B cell (primary cell): Measurements from ENCODE around the gene LAIR1. TPM values are rescaled to one million over a fixed set of nuclear protein-coding genes. Genes with fewer than 3 reads are reported as not detected.
"Not testable (repeated sequence)": the region's sequence is repeated elsewhere in the genome, so short reads cannot be mapped to it uniquely, and the experiment has no call there.

Experiments
- ATAC-seq: fragments of 200-7000 bp; cut with Tn5 transposase; one replicate; pipeline ENCODE4 v1.10.0; 2021; ENCODE audit warnings: low read depth, mild to moderate bottlenecking, moderate number of reproducible peaks, moderate library complexity
- CTCF ChIA-PET: fragments of 350-600 bp; sonication (Branson Sonifier 250); formaldehyde crosslinking; loops from one replicate; lab custom pipeline; 2021; ENCODE audit warnings: antibody characterized with exemption, inconsistent platforms; lab: Charles Lee
- POLR2A ChIA-PET: fragments of 350-600 bp; sonication (Branson Sonifier 250); formaldehyde crosslinking; loops from one replicate; lab custom pipeline; 2021; ENCODE audit warnings: antibody characterized with exemption; lab: Charles Lee
- DNase-seq: peaks from one replicate; pipeline ENCODE4 v3.0.0; 2013
- H2AFZ ChIP-seq: 2 replicates; pipeline ENCODE4 v1.6.1; 2012; ENCODE audit warnings: mild to moderate bottlenecking, low read depth, low read length; ENCODE audit not compliant: insufficient read depth, poor library complexity, severe bottlenecking
- H3K27ac ChIP-seq, 2 donors: 1 replicate in 1 of 2; 2 replicates in 1 of 2; pipeline ENCODE4 v1.5.1; 2012 to 2013; ENCODE audit warnings: low read length in 2 of 2, mild to moderate bottlenecking in 2 of 2, moderate library complexity in 1 of 2
- H3K27me3 ChIP-seq, 4 experiments: fragments of 200-600 bp in 1 of 4; sonication (generic) in 1 of 4; replicated peaks in 1 of 4; 1 replicate in 2 of 4; 2 replicates in 2 of 4; pipeline versions ENCODE4 v1.6.1 to v1.7.0; 2013 to 2016; ENCODE audit warnings: low read length in 3 of 4, mild to moderate bottlenecking in 2 of 4, mixed read lengths in 1 of 4, moderate library complexity in 1 of 4; ENCODE audit not compliant: insufficient read depth in 4 of 4, control insufficient read depth in 3 of 4; ENCODE audit errors: control extremely low read depth in 1 of 4
- H3K36me3 ChIP-seq, 2 experiments: replicated peaks in 1 of 2; 1 replicate in 1 of 2; 2 replicates in 1 of 2; pipeline versions ENCODE4 v1.6.1 to v1.7.1; 2013; ENCODE audit warnings: low read length in 1 of 2; ENCODE audit not compliant: insufficient read depth in 2 of 2, control insufficient read depth in 1 of 2; ENCODE audit errors: control extremely low read depth in 1 of 2, extremely low read depth in 1 of 2
- H3K4me1 ChIP-seq, 2 donors: fragments of 200-600 bp in 1 of 2; sonication (generic) in 1 of 2; 1 replicate in 1 of 2; 2 replicates in 1 of 2; pipeline versions ENCODE4 v1.5.1 to v1.6.1; 2013 to 2017; ENCODE audit warnings: low read length in 2 of 2; ENCODE audit not compliant: control insufficient read depth in 2 of 2, insufficient read depth in 2 of 2
- H3K4me2 ChIP-seq: replicated peaks from 2 replicates; pipeline ENCODE3; 2012; ENCODE audit warnings: mild to moderate bottlenecking, low read depth, low read length; ENCODE audit not compliant: poor library complexity, severe bottlenecking
- H3K4me3 ChIP-seq, 5 experiments: fragments of 200-600 bp in 1 of 5; sonication (generic) in 1 of 5; 1 replicate in 3 of 5; 2 replicates in 2 of 5; pipeline versions ENCODE4 v1.5.1 to v1.7.0; 2011 to 2016; ENCODE audit warnings: low read length in 4 of 5, mild to moderate bottlenecking in 4 of 5, low read depth in 2 of 5, control low read depth in 1 of 5, moderate library complexity in 1 of 5; ENCODE audit not compliant: insufficient read depth in 1 of 5; ENCODE audit errors: control extremely low read depth in 1 of 5, extremely low read depth in 1 of 5
- H3K79me2 ChIP-seq: fragments of 200-600 bp; sonication (generic); one replicate; pipeline ENCODE4 v1.6.0; 2016; ENCODE audit warnings: low read length; ENCODE audit not compliant: control insufficient read depth, insufficient read depth
- H3K9ac ChIP-seq: fragments of 200-600 bp; sonication (generic); 2 replicates; pipeline ENCODE4 v1.6.1; 2017; ENCODE audit warnings: mild to moderate bottlenecking, low read length, moderate library complexity
- H3K9me3 ChIP-seq, 3 donors: one replicate each; pipeline versions ENCODE4 v1.6.1 to v1.7.1; 2013; ENCODE audit warnings: low read length in 2 of 3; ENCODE audit not compliant: control insufficient read depth in 2 of 3, insufficient read depth in 1 of 3; ENCODE audit errors: control extremely low read depth in 1 of 3
- H4K20me1 ChIP-seq: 2 replicates; pipeline ENCODE4 v1.6.0; 2012; ENCODE audit warnings: mild to moderate bottlenecking, low read length; ENCODE audit not compliant: insufficient read depth, control insufficient read depth, poor library complexity, severe bottlenecking
- H3K27ac Mint-ChIP-seq: one replicate; pipeline ENCODE4 v1.8.0; 2021; ENCODE audit warnings: mixed read lengths
- H3K27me3 Mint-ChIP-seq: one replicate; pipeline ENCODE4 v1.8.0; 2021; ENCODE audit warnings: mixed read lengths
- H3K4me1 Mint-ChIP-seq: one replicate; pipeline ENCODE4 v1.8.0; 2021; ENCODE audit warnings: mixed read lengths
- H3K4me3 Mint-ChIP-seq: one replicate; pipeline ENCODE4 v1.8.0; 2021; ENCODE audit warnings: mixed read lengths
- H3K9me3 Mint-ChIP-seq: one replicate; pipeline ENCODE4 v1.8.0; 2022; ENCODE audit warnings: mixed read lengths; ENCODE audit not compliant: insufficient read depth
- EZH2 ChIP-seq: IDR thresholded peaks from 2 replicates; pipeline ENCODE4 v1.6.1; 2012; ENCODE audit warnings: borderline replicate concordance, low read depth, mild to moderate bottlenecking, moderate library complexity, low read length; ENCODE audit not compliant: insufficient read depth, poor library complexity, severe bottlenecking
- WGBS: methylation state at CpG from one replicate; pipeline ENCODE4 v1.1.5; 2013; ENCODE audit warnings: missing lambda C conversion rate; ENCODE audit not compliant: insufficient coverage; 5-methylcytosine and 5-hydroxymethylcytosine counted together
- intact Hi-C: fragments of 100-400 bp; cut with micrococcal nuclease; formaldehyde crosslinking; loops from one replicate; pipeline ENCODE4 v1.10.0; 2022
- polyA plus RNA-seq: library from polyadenylated mRNA; depleted of rRNA; stranded (reverse); fragments of >200 nt; gene quantifications from 2 replicates; pipeline ENCODE4 v1.2.3, GENCODE V29; 2012
- total RNA-seq, 2 donors: library from RNA; stranded (reverse); fragments of 120-200 nt in 1 of 2; gene quantifications; 1 replicate in 1 of 2; 2 replicates in 1 of 2; pipeline versions ENCODE4 v1.2.3 to v1.2.4, GENCODE V29; 2013 to 2022
- TF ChIP-seq, protein P1 (sequence below): fragments of 200-600 bp; IDR thresholded peaks from one replicate; pipeline ENCODE4 v1.8.0; 2022; ENCODE audit warnings: antibody characterized with exemption, mild to moderate bottlenecking

LAIR1 gene
- total and polyA plus RNA-seq, 2 donors (not counting 1 experiment from before 2014, with no cell fraction given), result 41.5 to 173 TPM

DNA sequence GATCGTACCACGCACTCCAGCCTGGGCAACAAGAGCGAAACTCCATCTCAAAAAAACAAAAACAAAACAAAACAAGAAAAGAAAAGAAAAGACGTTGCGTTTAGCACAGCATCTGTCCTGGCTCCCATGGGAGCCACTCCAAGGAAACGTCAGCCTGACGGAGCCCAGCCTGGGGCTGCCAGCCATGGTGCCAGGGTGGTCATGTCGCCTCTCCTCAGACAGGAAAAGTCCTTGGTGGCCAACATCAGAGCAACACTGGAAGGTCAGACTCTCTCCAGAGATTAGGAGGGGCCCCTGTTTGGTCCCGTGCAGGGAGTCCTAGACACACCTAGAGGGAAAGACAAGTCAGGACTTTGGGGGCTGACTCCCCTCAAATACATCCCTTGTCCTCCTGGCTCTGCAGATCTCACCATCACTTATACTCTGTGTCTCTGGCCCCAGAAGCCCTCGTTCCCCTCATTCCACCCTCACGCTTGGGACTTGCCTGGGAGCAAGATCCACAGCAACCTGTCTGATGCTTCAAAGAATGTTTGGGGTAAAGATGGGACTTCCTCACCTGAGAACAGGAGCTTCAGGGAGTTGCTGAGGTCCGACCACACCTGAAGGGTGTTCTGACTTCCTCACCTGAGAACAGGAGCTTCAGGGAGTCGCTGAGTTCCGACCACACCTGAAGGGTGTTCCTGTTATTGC lies 35.1 kb downstream of the LAIR1 start:
- Mint-ChIP-seq H3K27me3 (no peaks in the 10 kb centered on the region), H3K4me1 (peaks cover 52% of the 10 kb centered on the region), H3K9me3 (peaks cover 2% of the 10 kb centered on the region), H3K27ac (peak overlapping the region; percentile 63), H3K4me3 (no peak overlapping the region)
- TF ChIP-seq, protein P1, sequence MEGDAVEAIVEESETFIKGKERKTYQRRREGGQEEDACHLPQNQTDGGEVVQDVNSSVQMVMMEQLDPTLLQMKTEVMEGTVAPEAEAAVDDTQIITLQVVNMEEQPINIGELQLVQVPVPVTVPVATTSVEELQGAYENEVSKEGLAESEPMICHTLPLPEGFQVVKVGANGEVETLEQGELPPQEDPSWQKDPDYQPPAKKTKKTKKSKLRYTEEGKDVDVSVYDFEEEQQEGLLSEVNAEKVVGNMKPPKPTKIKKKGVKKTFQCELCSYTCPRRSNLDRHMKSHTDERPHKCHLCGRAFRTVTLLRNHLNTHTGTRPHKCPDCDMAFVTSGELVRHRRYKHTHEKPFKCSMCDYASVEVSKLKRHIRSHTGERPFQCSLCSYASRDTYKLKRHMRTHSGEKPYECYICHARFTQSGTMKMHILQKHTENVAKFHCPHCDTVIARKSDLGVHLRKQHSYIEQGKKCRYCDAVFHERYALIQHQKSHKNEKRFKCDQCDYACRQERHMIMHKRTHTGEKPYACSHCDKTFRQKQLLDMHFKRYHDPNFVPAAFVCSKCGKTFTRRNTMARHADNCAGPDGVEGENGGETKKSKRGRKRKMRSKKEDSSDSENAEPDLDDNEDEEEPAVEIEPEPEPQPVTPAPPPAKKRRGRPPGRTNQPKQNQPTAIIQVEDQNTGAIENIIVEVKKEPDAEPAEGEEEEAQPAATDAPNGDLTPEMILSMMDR, result no peak
- TF ChIP-seq EZH2, result no peak
- 92% methylated on average over 10 of the region's 14 CpGs for WGBS
- Histone ChIP-seq H3K9me3 (peaks cover 0 to 8% (median 0%) of the 10 kb centered on the region in 3 donors), H4K20me1 (no peaks in the 10 kb centered on the region), H3K4me1 (peaks cover 50 to 63% of the 10 kb centered on the region in 2 donors), H3K9ac (no peak overlapping the region), H2AFZ (no peak overlapping the region), H3K27ac (no peak overlapping the region), H3K27me3 (no peaks in the 10 kb centered on the region), H3K36me3 (no peaks in the 10 kb centered on the region), H3K4me3 (no peak overlapping the region), H3K4me2 (no peak overlapping the region), H3K79me2 (peaks cover 4% of the 10 kb centered on the region)
- no peak for DNase-seq
- CTCF ChIA-PET, result interaction anchor here (0.9 to 1.3 kb wide), 3 partner anchors 14 to 59 kb away, joined by 3 to 5 read pairs (median 3); no protein-coding TSS in a partner anchor
- ATAC-seq, result no peak
- POLR2A ChIA-PET, result no interaction called here
- intact Hi-C loops, result no loop called here

DNA sequence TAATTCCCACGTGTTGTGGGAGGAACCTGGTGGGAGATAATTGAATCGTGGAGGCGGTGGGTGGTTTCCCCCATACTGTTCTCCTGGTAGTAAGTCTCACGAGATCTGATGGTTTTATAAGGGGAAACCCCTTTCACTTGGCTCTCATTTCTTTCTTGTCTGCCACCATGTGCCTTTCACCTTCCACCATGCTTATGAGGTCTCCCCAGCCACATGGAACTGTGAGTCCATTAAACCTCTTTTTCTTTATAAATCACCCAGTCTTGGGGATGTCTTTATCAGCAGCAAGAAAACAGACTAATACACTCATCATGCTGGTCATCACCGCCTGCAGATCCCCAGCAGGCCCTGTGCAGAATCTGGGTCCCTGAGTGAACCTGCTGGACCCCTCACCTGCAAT lies 36.0 kb downstream of the LAIR1 start:
- H3K27me3 ChIP-seq, H3K27me3 Mint-ChIP-seq, H2AFZ ChIP-seq, H3K4me3 ChIP-seq, H3K9me3 Mint-ChIP-seq, H3K9ac ChIP-seq, DNase-seq, H3K79me2 ChIP-seq, intact Hi-C loops, ATAC-seq, H3K36me3 ChIP-seq, H4K20me1 ChIP-seq, H3K9me3 ChIP-seq, POLR2A ChIA-PET: not testable (repeated sequence)
- H3K4me1 Mint-ChIP-seq, result peaks cover 49% of the 10 kb centered on the region
- peak overlapping the region; percentile 53 for H3K4me3 Mint-ChIP-seq
- Histone ChIP-seq H3K4me2 (peak overlapping the region; percentile 9), H3K4me1 (peaks cover 50 to 61% of the 10 kb centered on the region in 2 donors), H3K27ac (peak overlapping the region in 1 of 2 donors; percentile 7)
- WGBS, result no CpG with 5 or more reads among the region's 5 CpGs
- H3K27ac Mint-ChIP-seq, result peak overlapping the region; percentile 73
- CTCF ChIA-PET, result interaction anchor here (1.3 to 13.5 kb wide), 5 partner anchors 8 to 62 kb away, joined by 3 to 235 read pairs (median 61); no protein-coding TSS in a partner anchor
